Measurements from ENCODE around the gene PRSS27. TPM values are rescaled to one million over a fixed set of nuclear protein-coding genes. Genes with fewer than 3 reads are reported as not detected.

Gene PRSS27
- total RNA-seq, 4 donors from 2014 or later: 1.2 TPM; not detected in 2

GRCh38 chr16:2755158-2755557 is 35.1 kb upstream of the PRSS27 start:
- H3K27ac ChIP-seq: no peak overlapping the region
- DNase-seq: no peak
- peaks cover 0 to 41% (median 2%) of the 10 kb centered on the region in 3 donors for H3K36me3 ChIP-seq
- H3K4me3 ChIP-seq: peak overlapping the region in 3 of 4 donors; percentile 2 to 92 (median 3)
- H3K9me3 ChIP-seq: no peaks in the 10 kb centered on the region
- TF ChIP-seq CTCF (IDR thresholded peaks at IDR 0.05): no peak
- no peak for TF ChIP-seq POLR2A (IDR thresholded peaks at IDR 0.05)
- H3K4me1 ChIP-seq: peaks cover 0 to 46% (median 20%) of the 10 kb centered on the region in 4 donors
- no peaks in the 10 kb centered on the region for H3K27me3 ChIP-seq

GRCh38 chr16:2753733-2754020 is 33.7 kb upstream of the PRSS27 start:
- Histone ChIP-seq H3K27ac (peak overlapping the region; percentile 99 to 100 (median 100)), H3K27me3 (no peaks in the 10 kb centered on the region), H3K4me3 (peak overlapping the region; percentile 74 to 98 (median 88)), H3K36me3 (peaks cover 0 to 26% (median 2%) of the 10 kb centered on the region in 3 donors), H3K9me3 (no peaks in the 10 kb centered on the region), H3K4me1 (peaks cover 0 to 44% (median 20%) of the 10 kb centered on the region in 4 donors)
- no peak for TF ChIP-seq CTCF (IDR thresholded peaks at IDR 0.05)
- no peak for TF ChIP-seq POLR2A (IDR thresholded peaks at IDR 0.05)
- peak in 1 of 3 donors; percentile 34 for DNase-seq

GRCh38 chr16:2752850-2753732 is 33.1 kb upstream of the PRSS27 start:
- peak in 2 of 3 donors; percentile 89 to 92 for DNase-seq
- H3K27me3 ChIP-seq: no peaks in the 10 kb centered on the region
- H3K27ac ChIP-seq: peak overlapping the region; percentile 99 to 100 (median 100)
- no peaks in the 10 kb centered on the region for H3K9me3 ChIP-seq
- peaks cover 0 to 20% (median 0%) of the 10 kb centered on the region in 3 donors for H3K36me3 ChIP-seq
- TF ChIP-seq POLR2A (IDR thresholded peaks at IDR 0.05) (no peak), CTCF (IDR thresholded peaks at IDR 0.05) (no peak)
- H3K4me1 ChIP-seq: peaks cover 0 to 44% (median 20%) of the 10 kb centered on the region in 4 donors
- peak overlapping the region; percentile 74 to 98 (median 88) for H3K4me3 ChIP-seq

GRCh38 chr16:2752035-2752849 is 32.2 kb upstream of the PRSS27 start, which contains the start of gene SRRM2:
TSS of gene SRRM2 (plus strand) at chr16:2752638. CDS start at chr16:2756365, 3,727 bp downstream.
- Histone ChIP-seq H3K36me3 (peaks cover 0 to 12% (median 0%) of the 10 kb centered on the region in 3 donors), H3K4me1 (peaks cover 0 to 40% (median 20%) of the 10 kb centered on the region in 4 donors), H3K27ac (peak within 1 kb of the TSS; percentile 99 to 100 (median 100)), H3K27me3 (no peaks in the 10 kb centered on the region), H3K9me3 (no peaks in the 10 kb centered on the region), H3K4me3 (peak within 1 kb of the TSS; percentile 74 to 98 (median 88))
- TF ChIP-seq POLR2A (IDR thresholded peaks at IDR 0.05) (peak; percentile 96 to 97), CTCF (IDR thresholded peaks at IDR 0.05) (peak in 2 of 6 experiments; percentile 24 to 28)
- DNase-seq: peak; percentile 92 to 98 (median 96)

GRCh38 chr16:2751577-2752034 is 31.6 kb upstream of the PRSS27 start:
- H3K27me3 ChIP-seq: no peaks in the 10 kb centered on the region
- no peaks in the 10 kb centered on the region for H3K9me3 ChIP-seq
- peaks cover 0 to 6% (median 0%) of the 10 kb centered on the region in 3 donors for H3K36me3 ChIP-seq
- no peak for TF ChIP-seq CTCF (IDR thresholded peaks at IDR 0.05)
- TF ChIP-seq POLR2A (IDR thresholded peaks at IDR 0.05): no peak
- DNase-seq: peak; percentile 49 to 62 (median 54)
- H3K27ac ChIP-seq: peak overlapping the region; percentile 99 to 100 (median 100)
- peak overlapping the region; percentile 74 to 98 (median 88) for H3K4me3 ChIP-seq
- peaks cover 0 to 33% (median 20%) of the 10 kb centered on the region in 4 donors for H3K4me1 ChIP-seq

Measured in Peyer's patch (tissue), 4 donors.